ENCODE measurements around the gene TYK2.

DNA sequence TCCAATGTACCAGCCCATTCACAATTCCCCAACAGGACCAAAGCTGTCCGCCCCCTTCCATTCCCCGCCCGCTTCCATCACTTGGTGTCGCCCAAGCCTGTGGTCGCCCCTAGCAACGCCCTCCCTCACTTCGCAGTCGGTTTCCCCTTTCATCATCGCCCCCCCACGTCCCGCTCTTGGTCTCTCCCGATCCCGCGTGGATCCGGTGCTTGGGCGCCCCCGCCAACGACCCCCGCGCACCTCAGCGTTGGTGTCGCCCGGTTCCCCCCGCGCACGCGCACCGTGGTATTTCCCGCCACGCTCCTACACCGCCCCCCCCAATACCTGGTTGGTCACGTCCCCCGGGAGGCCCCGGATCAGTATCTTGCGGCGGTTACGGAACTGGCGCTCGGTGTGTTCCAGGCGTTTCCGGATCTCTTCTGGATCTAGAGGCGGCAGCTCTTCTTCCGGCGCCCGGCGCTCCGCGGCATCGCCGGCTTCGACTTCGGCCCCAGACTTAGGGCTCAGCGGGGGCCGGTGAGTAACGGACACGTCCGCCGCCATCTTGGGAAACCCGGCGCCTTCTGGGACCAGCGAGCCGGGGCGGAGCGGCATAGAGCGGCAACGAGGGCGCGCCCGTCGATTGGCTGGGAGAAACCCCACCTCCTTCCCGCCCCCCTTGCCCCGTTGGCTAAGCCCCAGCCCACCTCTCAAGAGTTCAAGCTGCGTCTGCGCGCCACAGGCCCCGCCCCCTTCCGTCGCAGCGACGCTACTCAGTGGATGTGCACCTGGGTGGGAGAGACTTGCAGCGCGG, 47.2 kb downstream of the TYK2 start, which contains the start of gene RAVER1:
- peak; percentile 84 for TF ChIP-seq POLR2A (IDR thresholded peaks at IDR 0.05; ENCODE audit: low read depth, low read length)
- peak; percentile 85 for TF ChIP-seq POLR2AphosphoS5 (IDR thresholded peaks at IDR 0.05; ENCODE audit: low read depth, low read length)
- peak; percentile 89 for TF ChIP-seq TAF1 (IDR thresholded peaks at IDR 0.05; ENCODE audit: low read depth, low read length)

Measured in GM12891 (cell line).